AG09319 (cell line): Measurements from ENCODE around the gene ATG101.
A peak's percentile ranks its signal among the peaks of the same experiment; 100 is the strongest.

Experiments used
- DNase-seq: peaks from one replicate; pipeline ENCODE4 v3.0.0-alpha.2; 2010; ENCODE audit warnings: low read depth; ENCODE audit errors: extremely low read depth
- CTCF ChIP-seq: IDR thresholded peaks from 2 replicates; pipeline ENCODE4 v1.5.1; 2011; ENCODE audit warnings: low read depth, mild to moderate bottlenecking, inconsistent platforms, low read length, moderate library complexity

Gene ATG101

GRCh38 chr12:52043386-52044212, 26.2 kb upstream of the ATG101 start:
- no peak for TF ChIP-seq CTCF
- DNase-seq: no peak

- DNase-seq: peak; percentile 96
- TF ChIP-seq CTCF: no peak
Observed at GRCh38 chr12:52044292-52044983, 25.3 kb upstream of the ATG101 start.

GRCh38 chr12:52045794-52046199, 24.0 kb upstream of the ATG101 start:
- DNase-seq: no peak
- TF ChIP-seq CTCF: no peak

GRCh38 chr12:52046859-52047258, 22.9 kb upstream of the ATG101 start:
- no peak for TF ChIP-seq CTCF
- no peak for DNase-seq

GRCh38 chr12:52049286-52049685, 20.5 kb upstream of the ATG101 start:
- DNase-seq: no peak
- no peak for TF ChIP-seq CTCF

- no peak for DNase-seq
- no peak for TF ChIP-seq CTCF
Observed at GRCh38 chr12:52049688-52050087, 20.1 kb upstream of the ATG101 start.

GRCh38 chr12:52050116-52050757, 19.5 kb upstream of the ATG101 start:
- DNase-seq: no peak

More at GRCh38 chr12:52050116-52050757, 19.5 kb upstream of the ATG101 start:
- TF ChIP-seq CTCF: no peak
